ENCODE results near the gene SFN.

DNA sequence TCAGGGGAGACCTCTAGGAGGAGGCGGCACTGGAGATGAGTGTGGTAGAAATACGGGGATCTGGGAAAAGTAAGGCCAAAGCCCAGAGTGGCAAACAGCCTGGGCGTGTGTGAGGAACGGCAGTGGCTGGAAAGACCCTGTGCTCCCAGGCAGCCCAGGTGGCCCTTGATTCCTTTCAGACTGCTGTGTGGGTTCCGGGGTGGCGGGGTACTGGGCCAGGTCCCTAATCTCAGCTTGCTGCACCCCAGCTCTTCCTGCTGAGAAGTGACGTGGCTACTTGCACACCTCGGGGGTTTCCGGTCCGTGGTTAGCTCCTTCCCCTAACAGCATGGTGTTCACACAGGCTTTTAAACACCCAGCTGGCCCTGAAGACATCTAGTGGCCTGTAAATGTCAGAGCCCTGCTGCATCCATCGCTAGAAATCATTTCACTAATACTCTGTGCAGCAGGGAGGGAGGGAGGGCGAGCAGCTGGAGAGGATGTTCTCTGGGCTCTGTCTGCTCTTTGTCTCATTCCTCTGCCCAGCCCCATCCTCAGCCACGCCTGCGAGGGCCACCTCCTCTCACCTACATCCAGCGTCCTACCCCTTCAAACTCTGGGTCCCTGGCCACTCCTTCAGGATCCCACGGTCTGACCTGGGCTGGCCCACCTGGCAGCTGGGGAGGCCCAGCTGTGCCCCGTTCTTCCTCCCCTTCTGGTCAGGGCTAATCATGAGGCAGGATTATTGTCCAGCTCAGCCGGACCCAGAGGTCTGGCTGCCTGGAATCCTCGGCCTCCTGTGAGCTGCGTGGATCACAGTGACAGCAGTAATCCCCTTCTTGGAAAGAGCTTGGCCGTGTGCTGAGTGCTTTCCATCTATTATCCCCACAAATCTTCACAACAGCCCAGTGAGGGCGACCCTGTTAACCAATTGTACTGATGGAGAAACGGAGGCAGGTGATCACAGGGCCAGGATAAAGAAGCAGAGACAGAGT, 29.2 kb upstream of the SFN start:
- TF ChIP-seq TCF7 (IDR thresholded peaks at IDR 0.05; ENCODE audit: low read depth) (no peak), SMARCE1 (IDR thresholded peaks at IDR 0.05; ENCODE audit: borderline replicate concordance) (no peak), PAWR (CRISPR knock-in tag; IDR thresholded peaks at IDR 0.05; ENCODE audit: borderline replicate concordance) (no peak), NFATC3 (CRISPR knock-in tag; IDR thresholded peaks at IDR 0.05) (no peak), CHD4 (IDR thresholded peaks at IDR 0.05; ENCODE audit: borderline replicate concordance, low read length) (no peak), POLR2A (IDR thresholded peaks at IDR 0.05; ENCODE audit: insufficient read depth in 1 of 2, low read depth in 2 of 2, low read length in 2 of 2) (no peak), ZNF746 (CRISPR knock-in tag; IDR thresholded peaks at IDR 0.05) (no peak), DPF2 (CRISPR knock-in tag; IDR thresholded peaks at IDR 0.05; ENCODE audit: borderline replicate concordance, low read depth) (no peak), NR2C2 (CRISPR knock-in tag; IDR thresholded peaks at IDR 0.05; ENCODE audit: borderline replicate concordance) (no peak), ZNF841 (CRISPR knock-in tag; IDR thresholded peaks at IDR 0.05; ENCODE audit: borderline replicate concordance) (no peak), ZFP82 (CRISPR knock-in tag; IDR thresholded peaks at IDR 0.05; ENCODE audit: borderline replicate concordance) (no peak)
- TF ChIP-seq, protein P1, sequence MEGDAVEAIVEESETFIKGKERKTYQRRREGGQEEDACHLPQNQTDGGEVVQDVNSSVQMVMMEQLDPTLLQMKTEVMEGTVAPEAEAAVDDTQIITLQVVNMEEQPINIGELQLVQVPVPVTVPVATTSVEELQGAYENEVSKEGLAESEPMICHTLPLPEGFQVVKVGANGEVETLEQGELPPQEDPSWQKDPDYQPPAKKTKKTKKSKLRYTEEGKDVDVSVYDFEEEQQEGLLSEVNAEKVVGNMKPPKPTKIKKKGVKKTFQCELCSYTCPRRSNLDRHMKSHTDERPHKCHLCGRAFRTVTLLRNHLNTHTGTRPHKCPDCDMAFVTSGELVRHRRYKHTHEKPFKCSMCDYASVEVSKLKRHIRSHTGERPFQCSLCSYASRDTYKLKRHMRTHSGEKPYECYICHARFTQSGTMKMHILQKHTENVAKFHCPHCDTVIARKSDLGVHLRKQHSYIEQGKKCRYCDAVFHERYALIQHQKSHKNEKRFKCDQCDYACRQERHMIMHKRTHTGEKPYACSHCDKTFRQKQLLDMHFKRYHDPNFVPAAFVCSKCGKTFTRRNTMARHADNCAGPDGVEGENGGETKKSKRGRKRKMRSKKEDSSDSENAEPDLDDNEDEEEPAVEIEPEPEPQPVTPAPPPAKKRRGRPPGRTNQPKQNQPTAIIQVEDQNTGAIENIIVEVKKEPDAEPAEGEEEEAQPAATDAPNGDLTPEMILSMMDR (CRISPR knock-in tag; IDR thresholded peaks at IDR 0.05): no peak
- TF ChIP-seq, protein P2, sequence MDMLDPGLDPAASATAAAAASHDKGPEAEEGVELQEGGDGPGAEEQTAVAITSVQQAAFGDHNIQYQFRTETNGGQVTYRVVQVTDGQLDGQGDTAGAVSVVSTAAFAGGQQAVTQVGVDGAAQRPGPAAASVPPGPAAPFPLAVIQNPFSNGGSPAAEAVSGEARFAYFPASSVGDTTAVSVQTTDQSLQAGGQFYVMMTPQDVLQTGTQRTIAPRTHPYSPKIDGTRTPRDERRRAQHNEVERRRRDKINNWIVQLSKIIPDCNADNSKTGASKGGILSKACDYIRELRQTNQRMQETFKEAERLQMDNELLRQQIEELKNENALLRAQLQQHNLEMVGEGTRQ (IDR thresholded peaks at IDR 0.05; ENCODE audit: low read depth, low read length): no peak
- TF ChIP-seq, protein P2 (CRISPR knock-in tag; IDR thresholded peaks at IDR 0.05; ENCODE audit: borderline replicate concordance): no peak
- TF ChIP-seq, protein P3, sequence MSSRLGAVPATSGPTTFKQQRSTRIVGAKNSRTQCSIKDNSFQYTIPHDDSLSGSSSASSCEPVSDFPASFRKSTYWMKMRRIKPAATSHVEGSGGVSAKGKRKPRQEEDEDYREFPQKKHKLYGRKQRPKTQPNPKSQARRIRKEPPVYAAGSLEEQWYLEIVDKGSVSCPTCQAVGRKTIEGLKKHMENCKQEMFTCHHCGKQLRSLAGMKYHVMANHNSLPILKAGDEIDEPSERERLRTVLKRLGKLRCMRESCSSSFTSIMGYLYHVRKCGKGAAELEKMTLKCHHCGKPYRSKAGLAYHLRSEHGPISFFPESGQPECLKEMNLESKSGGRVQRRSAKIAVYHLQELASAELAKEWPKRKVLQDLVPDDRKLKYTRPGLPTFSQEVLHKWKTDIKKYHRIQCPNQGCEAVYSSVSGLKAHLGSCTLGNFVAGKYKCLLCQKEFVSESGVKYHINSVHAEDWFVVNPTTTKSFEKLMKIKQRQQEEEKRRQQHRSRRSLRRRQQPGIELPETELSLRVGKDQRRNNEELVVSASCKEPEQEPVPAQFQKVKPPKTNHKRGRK (CRISPR knock-in tag; IDR thresholded peaks at IDR 0.05): no peak

All from HepG2 (cell line).